WTC11 (cell line): ENCODE measurements around the gene DHX9.

Experiments used
- ATF1 ChIP-seq: sonication (generic); formaldehyde crosslinking; IDR thresholded peaks from 2 replicates; pipeline ENCODE4 v1.8.1; 2023; ENCODE audit warnings: mild to moderate bottlenecking, moderate library complexity, missing genetic modification reagents
- ERG ChIP-seq: fragments of 250-450 bp; sonication (Bioruptor Pico); IDR thresholded peaks from 2 replicates; pipeline ENCODE4 v1.8.0; 2021; ENCODE audit warnings: mild to moderate bottlenecking
- ZNF121 ChIP-seq: sonication (generic); formaldehyde crosslinking; IDR thresholded peaks from 2 replicates; pipeline ENCODE4 v1.8.0; 2023; ENCODE audit warnings: missing genetic modification reagents

- no peak for TF ChIP-seq ZNF121 (CRISPR knock-in tag)
- no peak for TF ChIP-seq ATF1 (CRISPR knock-in tag)
- TF ChIP-seq ERG (CRISPR knock-in tag): no peak
Measured at GRCh38 chr1:182860658-182861057, 21.5 kb downstream of the DHX9 start.
